Adrenal gland (tissue), 5 donors: ENCODE results near the gene KLHL12.

Experiments
- POLR2A ChIP-seq, 2 donors: fragments of 450-650 bp; IDR thresholded peaks; one replicate each; pipeline ENCODE4 v1.6.1; 2017; ENCODE audit warnings: antibody characterized with exemption in 2 of 2, mild to moderate bottlenecking in 2 of 2, moderate library complexity in 1 of 2
- TF ChIP-seq, protein P1 (sequence below), 6 experiments: fragments of 450-650 bp in 4 of 6; fragments of 200-600 bp in 2 of 6; sonication (generic) in 1 of 6; IDR thresholded peaks; 1 replicate in 5 of 6; 2 replicates in 1 of 6; pipeline versions ENCODE4 v1.5.1 to v1.8.0; 2016 to 2021; ENCODE audit warnings: antibody characterized with exemption in 6 of 6, mild to moderate bottlenecking in 2 of 6, moderate library complexity in 1 of 6
- donor health status: DM: no; HTN: no; CAD: no.

DNA sequence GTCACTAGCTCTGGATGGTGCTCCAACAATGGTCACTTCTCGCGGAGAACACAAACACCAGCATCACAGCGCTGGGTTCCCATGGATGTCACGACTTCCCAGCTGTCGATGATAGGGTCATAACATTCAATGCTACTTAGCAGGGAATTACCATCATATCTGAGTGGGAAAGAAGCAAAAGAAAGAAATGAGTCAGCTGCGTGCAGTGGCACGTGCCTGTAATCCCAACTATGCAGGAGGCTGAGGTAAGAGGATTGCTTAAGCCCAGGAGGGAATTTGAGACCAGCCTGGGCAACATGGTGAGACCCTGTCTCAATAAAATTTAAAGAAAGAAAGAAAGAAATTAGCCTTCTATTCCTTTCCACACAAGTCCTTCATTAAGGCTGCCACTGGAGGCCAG lies 34.5 kb downstream of the KLHL12 start:
- TF ChIP-seq, protein P1, sequence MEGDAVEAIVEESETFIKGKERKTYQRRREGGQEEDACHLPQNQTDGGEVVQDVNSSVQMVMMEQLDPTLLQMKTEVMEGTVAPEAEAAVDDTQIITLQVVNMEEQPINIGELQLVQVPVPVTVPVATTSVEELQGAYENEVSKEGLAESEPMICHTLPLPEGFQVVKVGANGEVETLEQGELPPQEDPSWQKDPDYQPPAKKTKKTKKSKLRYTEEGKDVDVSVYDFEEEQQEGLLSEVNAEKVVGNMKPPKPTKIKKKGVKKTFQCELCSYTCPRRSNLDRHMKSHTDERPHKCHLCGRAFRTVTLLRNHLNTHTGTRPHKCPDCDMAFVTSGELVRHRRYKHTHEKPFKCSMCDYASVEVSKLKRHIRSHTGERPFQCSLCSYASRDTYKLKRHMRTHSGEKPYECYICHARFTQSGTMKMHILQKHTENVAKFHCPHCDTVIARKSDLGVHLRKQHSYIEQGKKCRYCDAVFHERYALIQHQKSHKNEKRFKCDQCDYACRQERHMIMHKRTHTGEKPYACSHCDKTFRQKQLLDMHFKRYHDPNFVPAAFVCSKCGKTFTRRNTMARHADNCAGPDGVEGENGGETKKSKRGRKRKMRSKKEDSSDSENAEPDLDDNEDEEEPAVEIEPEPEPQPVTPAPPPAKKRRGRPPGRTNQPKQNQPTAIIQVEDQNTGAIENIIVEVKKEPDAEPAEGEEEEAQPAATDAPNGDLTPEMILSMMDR (IDR thresholded peaks at IDR 0.05): no peak
- TF ChIP-seq POLR2A (IDR thresholded peaks at IDR 0.05): no peak
